GM19328 (cell line): ENCODE data around the gene WDR5B.
A peak's percentile ranks its signal among the peaks of the same experiment; 100 is the strongest.
"Not testable (repeated sequence)": the region's sequence is repeated elsewhere in the genome, so short reads cannot be mapped to it uniquely, and the experiment has no call there.

ENCODE experiments used
- ATAC-seq: cut with Tn5 transposase; IDR thresholded peaks from one replicate; pipeline ENCODE4 v1.9.1; 2021; ENCODE audit warnings: mild to moderate bottlenecking, moderate library complexity; ENCODE audit not compliant: unreplicated experiment

WDR5B gene

DNA sequence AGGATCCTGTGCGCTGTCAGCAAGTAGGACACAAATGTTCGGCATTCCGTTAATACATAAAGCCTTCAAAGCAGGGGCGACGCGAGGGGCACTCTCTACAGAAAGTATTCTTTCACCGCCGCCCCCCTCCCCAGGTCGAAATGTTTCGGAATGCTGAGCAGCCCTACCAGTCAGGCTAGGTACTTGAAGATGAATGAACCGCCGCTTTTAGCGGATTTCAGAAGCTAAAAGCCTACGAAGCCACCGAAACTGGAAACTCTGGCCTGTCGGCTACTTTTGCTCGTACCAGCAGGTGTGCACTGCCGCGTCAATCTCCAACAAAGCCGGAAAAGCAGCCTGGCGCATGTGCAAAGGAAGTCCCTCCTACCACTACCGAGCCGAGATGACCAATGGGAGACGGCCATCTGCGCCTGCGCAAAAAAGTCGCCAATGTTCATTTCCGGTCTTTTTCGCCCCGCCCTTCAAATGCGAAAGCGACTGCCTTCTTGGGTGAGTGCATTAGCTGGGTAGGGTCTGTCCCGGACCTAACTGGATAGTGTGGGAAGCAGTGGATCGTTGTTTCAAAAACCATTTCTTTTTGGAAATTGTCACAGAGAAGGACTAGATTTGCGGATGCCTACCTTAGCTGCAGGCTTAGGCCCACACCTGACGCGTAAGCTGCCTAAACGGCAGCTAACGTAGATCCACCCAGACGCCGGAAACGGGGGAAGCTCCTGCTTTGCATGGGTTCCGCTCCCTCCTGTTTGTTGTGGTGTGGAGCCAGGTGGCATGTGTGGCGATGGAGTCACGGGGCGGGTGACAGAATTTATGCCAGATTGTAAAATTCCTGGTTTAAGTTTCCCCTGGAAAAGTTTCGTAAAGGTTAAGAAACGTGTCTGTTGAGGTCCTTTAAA lies at the start of gene WDR5B:
WDR5B (minus strand) TSS at position 301 of the 893 bp plus-strand sequence. CDS start 534 bp downstream, outside the sequence.
- peak; percentile 83 for ATAC-seq

DNA sequence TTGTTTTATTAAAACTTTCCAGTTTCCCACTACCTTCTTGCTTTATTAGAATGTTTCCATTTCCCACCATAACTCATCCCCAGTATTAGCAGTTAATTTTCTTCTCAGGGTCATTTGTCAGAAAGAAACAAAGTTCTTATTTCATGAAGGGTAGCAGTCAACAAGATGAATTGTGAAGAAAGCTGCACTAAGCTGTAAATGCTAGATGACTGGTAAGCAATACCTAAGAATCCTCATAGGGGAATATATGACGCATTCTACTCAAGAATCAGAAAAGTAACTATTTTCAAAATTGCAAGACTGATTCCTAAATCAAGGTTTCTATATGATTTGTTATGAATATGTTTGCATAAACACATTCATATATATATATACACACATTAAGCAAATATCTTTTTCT lies 48.8 kb upstream of the WDR5B start:
- no peak for ATAC-seq

DNA sequence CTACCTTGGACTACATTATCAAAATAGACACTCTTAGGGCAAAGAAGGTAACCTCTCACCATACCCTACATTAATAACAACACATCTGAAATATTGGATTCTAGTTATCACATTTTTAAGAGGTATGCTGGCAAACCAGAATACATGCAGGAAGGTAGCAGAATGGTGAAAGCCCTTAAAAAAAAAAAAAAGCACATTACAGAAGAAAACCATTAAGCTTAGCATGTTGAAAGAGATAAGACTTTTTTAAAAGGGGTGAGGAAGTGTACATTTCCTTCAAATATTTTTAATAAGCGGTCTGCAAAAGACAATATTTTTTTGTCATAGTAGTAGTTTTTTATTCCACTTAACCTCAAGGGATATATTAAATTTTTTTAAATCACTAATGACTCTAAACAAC lies 46.5 kb upstream of the WDR5B start:
- no peak for ATAC-seq

DNA sequence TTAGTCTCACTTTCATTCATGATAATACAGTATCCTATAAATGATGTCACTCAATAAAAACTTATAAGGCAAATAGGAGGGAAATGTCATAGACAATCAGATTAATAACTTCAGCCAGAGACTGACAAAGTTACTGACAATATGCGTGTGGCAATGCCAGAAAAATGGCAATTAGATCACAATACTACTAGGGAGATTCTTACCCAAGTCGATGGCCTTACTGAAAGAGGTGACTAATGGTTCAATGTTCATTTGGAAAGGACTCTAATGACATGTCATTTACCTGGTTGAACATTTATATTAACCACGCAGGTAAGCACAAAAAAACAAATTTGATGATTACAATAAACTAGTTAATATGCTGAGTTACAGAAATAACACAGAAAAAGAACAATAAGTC lies 45.9 kb upstream of the WDR5B start:
- no peak for ATAC-seq

DNA sequence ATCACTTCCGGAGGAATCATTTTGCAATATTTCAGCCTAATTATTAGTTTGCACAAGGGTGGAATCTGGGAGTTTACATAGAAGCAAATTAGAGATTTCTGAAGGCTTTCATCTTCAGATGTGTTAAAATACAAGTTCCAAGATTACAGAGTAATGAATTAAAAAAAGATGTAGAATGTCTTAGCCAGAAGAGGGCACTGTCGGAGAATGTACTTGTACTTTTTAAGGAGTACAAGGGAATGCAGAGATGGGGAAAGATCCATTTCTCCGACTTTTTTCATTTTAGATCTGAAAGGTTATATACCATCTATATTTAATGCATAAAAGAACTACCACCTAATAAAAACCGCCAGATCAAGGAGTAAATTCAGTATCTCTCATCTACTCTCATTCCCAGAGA lies 43.1 kb upstream of the WDR5B start:
- no peak for ATAC-seq

DNA sequence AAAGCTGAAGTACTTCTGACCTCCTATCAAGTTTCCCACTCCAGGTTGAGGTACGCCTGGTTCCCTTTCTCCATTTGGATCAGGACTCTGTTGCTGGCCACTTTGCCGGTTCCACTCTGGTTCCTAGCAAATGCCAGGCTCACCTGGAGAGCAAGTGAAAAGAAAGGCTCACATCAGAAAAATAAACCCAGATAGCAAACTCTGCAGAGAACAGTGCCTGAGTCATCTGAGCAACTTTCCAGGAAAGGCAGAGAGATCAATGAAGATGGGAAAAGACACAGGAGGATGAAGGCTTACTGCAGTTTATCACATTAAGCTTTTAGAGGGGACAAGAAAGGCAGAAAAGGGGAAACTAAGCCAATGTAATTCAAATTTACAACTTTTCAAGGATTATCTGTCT lies 41.8 kb upstream of the WDR5B start:
- ATAC-seq: no peak

DNA sequence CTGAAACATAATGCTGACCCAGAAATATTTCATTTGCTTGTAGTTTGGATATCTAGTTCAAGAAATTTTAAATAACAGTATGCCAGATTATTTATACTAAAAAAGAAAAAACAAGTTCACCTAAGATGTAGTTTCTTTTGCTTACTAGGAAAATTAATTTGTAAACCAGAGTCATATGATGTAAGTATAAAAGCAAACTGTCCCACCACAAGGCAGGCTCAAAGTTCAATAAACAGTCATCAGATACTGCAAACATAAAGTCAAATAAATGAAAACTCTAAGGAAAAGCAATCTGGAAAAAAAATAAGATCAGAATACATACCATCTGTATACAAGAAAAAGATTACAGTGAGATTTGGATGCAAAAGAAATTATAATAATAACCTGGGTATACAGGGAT lies 40.2 kb upstream of the WDR5B start:
- no peak for ATAC-seq

DNA sequence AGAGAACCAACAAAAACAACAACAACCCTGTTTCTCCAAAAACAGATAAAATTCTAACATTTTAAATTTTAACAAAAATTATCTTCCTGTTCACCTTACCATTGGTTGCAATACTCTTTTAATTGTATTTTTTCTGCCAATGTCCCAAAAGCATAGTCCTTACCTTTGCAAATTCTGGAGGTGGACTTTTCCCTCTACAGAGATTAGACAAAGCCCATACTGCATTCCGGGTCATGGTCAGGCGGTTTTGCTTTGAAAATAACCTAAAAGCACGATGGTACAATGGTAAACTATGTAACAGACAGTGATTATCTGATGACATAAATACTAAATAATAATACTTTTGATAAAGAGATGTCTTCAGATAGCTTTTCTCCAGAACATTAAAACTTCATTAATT lies 35.5 kb upstream of the WDR5B start:
- ATAC-seq: no peak

DNA sequence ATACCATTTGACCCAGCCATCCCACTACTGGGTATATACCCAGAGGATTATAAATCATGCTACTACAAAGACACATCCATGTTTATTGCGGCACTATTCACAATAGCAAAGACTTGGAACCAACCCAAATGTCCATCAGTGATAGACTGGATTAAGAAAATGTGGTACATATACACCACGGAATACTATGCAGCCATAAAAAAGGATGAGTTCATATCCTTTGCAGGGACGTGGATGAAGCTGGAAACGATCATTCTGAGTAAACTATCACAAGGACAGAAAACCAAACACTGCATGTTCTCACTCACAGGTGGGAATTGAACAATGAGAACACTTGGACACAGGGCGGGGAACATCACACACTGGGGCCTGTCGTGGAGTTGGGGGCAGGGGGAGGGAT lies 32.4 kb upstream of the WDR5B start:
- ATAC-seq: not testable (repeated sequence)

DNA sequence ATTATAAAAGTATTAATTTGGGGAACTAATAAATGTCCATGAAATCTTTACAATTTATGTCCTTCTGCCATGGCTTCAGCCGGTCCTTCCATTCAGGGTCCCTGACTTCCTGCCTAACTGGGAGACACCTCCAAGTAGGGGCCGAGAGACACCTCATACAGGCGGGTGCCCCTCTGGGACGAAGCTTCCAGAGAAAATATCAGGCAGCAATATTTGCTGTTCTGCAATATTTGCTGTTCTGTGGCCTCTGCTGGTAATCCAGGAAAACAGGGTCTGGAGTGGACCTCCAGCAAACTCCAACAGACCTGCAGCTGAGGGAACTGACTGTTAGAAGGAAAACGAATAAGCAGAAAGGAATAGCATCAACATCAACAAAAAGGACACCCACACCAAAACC lies 28.6 kb upstream of the WDR5B start:
- not testable (repeated sequence) for ATAC-seq

DNA sequence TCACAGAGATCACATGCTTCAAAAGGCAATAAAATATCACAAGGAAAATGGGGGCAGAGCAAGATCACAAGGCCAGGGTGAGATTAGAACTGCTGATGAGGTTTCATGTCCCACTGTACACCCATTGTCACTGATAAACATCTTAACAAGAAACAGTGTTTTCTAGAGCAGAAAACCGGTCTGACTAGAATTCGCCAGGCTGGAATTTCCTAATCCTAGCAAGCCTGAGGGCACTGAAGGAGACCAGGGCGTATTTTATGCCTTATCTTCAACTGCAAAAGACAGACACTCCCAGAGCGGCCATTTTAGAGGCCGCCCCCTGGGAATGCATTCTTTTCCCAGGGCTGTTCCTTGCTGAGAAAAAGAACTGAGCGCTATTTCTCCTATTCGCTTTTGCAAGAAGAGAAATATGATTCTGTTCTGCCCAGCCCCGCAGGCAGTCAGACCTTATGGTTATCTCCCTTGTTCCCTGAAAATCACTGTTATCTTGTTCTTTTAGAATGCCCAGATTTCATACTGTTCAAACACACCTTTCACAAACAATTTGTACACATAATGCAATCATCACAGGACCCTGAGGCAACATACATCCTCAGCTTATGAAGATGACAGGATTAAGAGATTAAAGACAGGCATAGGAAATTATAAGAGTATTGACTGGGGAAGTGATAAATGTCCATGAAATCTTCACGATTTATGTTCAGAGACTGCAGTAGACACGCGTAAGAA lies 28.1 kb upstream of the WDR5B start:
- not testable (repeated sequence) for ATAC-seq

DNA sequence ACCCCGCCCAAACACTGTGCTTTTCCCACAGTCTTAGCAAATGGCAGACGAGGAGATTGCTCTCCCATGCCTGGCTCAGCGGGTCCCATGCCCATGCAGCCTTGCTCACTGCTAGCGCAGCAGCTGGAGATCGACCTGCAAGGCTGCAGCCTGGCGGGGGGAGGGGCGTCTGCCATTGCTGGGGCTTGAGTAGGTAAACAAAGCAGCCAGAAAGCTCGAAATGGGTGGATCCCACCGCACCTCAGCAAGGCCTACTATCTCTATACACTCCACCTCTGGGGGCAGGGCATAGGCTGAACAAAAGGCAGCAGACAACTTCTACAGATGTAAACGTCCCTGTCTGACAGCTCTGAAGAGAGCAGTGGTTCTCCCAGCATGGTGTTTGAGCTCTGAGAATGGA lies 27.2 kb upstream of the WDR5B start:
- no peak for ATAC-seq

DNA sequence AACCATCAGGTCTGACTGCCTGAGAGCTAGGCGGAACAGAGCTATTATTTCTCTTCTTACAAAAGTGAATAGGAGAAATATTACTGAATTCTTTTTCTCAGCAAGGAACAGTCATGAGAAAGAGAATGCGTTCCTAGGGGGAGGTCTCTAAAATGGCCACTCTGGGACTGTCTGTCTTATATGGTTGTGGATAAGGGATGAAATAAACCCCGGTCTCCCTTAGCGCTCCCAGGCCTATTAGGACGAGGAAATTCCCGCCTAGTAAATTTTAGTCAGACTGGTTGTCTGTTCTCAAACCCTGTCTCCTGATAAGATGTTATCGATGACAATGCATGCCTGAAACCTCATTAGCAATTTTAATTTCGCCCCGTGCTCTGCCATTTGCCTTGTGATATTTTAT lies 20.1 kb upstream of the WDR5B start:
- no peak for ATAC-seq

DNA sequence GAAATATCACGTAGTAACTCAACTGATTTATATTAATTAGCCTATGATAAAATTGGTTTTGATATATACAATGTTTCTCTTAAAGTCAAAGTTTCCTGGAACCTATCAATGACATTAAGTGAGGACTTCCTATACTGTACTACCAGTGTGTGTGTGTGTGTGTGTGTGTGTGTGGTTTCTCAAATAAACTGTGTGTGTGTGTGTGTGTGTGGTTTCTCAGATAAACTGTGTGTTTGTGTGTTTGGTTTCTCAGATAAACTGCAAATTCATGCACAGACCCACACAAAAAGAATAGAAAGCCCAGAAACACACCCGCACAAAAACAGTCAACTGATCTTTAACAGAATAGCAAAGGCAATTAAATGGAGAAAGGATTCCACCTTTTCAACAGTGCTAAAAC lies 14.5 kb upstream of the WDR5B start:
- ATAC-seq: no peak

DNA sequence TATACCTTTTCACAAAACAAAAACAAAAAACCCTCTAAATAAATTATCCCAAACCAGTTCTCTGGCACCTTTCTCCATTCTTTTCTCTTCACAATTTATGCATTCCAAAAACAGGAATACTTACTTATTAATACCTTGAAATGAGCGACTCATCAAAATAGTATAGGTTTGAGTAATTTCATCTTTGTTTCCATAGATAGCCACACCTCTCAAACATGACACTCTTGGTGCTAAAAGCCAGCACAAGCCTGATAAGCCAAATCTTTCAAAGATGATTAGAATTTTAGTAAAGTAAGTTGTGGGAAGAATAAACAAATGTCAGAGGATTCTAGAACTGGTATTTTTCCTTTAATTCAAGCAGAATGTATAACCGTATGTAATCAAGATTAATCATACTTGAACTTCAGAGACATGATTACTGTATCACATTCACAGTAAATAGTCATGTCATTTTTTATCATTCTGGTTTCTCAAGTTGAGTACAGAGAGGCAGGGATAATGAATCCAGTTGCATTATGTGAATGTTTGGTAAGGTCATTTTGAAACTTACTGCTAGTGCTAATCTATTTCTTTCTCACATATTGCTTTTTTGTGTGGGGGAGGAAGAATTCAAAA lies 12.1 kb upstream of the WDR5B start:
- no peak for ATAC-seq

DNA sequence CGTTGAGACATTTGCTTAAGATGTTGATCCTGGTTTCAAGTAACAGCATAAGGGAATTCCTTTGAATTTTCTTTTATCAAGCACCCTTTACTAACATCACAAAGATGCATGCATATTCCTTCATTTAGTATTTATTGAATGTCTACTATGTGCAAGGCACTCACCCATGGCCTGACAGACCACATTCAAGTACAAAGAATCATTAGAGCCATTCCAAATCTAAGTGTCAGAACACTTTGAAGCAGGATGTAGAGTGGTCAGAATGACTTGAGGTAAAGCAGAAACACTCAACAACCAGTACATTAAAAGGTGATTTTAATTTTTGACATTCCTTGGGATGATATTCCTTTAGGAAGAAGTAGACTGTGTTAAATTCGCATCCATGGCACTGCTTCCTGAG lies 6.0 kb upstream of the WDR5B start:
- ATAC-seq: no peak

DNA sequence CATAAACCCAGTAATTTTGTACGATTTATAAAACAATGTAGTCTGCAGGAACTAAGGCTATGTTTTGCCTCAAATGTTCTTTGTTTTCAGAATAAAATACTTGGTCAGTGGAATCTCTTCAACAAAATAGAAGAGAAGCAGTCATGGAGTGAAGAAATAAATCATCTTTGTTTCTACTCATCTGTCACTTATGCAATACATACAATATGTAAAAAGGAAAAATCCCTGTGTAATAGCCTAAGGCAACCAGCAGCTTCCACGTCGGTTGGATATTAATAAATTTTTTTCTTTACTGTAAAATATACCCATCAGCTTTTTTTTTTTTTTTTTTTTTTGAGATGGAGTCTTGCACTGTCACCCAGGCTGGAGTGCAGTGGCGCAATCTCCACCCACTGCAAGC lies 5.2 kb upstream of the WDR5B start:
- ATAC-seq: no peak

DNA sequence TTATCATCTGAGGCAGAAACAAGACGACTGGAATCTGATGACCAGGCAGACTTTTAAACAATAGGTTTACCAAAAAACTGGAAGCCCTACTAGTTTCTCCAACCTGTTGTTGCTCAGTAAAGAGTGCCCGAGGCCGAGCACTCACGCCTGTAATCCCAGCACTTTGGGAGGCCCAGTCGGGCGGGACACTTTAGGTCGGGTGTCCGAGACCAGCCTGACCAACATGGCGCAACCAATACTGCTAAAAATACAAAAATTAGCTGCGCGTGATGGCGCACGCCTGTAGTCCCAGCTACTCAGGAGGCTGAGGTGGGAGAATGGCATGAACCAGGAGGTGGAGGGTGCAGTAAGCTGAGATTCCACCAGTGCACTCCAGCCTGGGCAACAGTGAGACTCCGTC lies 1.1 kb upstream of the WDR5B start:
- ATAC-seq: no peak

DNA sequence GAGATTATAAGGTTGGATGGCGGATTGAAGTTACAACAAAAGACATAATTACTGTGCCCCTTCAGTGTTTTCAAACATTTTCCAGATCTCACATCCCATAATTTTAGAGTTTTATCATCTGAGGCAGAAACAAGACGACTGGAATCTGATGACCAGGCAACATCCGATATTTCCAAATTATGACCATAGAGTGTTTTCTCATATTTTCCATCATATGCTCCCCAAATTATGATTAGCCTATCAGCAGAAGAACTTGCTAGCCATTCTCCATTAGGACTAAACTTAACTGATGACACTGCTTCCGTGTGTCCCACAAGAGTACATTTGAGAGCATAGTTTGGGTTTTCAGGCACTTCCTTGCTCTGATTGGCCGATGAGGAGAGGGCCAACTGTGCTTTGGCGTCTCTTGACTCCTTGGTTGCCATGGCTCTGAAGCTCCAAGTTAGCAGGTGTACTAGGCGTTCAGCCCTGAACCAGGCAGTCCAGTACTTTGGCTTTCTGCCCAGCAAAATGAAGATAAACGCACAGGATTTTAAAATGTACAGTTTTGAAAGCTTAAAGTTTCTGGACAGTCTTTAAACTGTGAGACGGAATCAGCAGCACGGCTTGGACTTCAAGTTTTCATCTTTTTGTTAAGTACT lies 638 bp downstream of the WDR5B start:
- peak; percentile 50 for ATAC-seq

DNA sequence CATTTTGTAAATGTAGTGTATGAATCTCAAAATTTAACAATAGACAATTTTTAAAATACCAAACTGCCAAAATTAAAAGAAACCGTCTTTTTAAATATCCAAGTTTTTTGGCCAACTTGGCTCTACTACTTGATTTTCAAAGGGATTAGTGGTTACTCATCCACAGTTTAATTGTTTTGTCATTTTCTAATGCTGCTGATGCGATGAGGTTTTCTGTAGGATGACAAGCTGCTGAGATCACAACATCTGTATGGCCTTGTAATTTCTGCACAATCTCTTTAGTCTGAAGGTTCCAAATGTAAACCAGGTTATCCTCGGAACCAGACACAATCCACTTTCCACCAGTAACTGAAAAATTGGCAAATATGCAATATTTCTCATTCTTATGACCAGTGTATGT lies 1.5 kb downstream of the WDR5B start:
- ATAC-seq: no peak

DNA sequence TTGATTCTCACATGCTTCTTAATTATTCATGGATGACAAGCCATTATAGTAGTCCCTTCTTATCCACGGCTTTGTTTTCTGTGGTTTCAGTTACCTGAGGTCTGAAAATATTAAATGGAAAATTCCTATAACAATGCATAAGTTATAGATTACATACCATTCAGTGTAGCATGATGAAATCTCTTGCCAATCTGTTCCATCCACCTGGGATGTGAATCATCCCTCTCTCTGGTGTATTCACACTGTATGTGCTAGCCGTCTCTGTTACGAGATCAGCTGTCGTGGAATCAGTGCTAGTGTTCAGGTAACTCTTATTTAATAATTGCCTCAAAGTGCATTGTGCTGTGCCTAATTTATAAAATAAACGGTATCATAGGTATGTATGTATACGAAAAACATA lies 5.2 kb downstream of the WDR5B start:
- ATAC-seq: no peak
